Measurements from ENCODE around the gene RYR3. TPM values are rescaled to one million over a fixed set of nuclear protein-coding genes. Genes with fewer than 3 reads are reported as not detected.

RYR3 gene
- total RNA-seq, 1 donor from 2014 or later, result not detected

GRCh38 chr15:33649217-33649933 is 338.6 kb downstream of the RYR3 start:
- no peak for DNase-seq
- no peak for ATAC-seq (ENCODE audit: poor library complexity)
- intact Hi-C loops (cut with DNase I), result no loop called here

- DNase-seq (no peak), ATAC-seq (ENCODE audit: poor library complexity) (no peak)
- intact Hi-C loops (cut with DNase I), result no loop called here
Observed at GRCh38 chr15:33654860-33655259, 344.1 kb downstream of the RYR3 start.

- no peak for ATAC-seq (ENCODE audit: poor library complexity)
- DNase-seq, result no peak
- intact Hi-C loops (cut with DNase I), result no loop called here
Observed at GRCh38 chr15:33655488-33655887, 344.7 kb downstream of the RYR3 start.

GRCh38 chr15:33656168-33656567 is 345.4 kb downstream of the RYR3 start:
- ATAC-seq (ENCODE audit: poor library complexity) (no peak), DNase-seq (no peak)
- intact Hi-C loops (cut with DNase I), result no loop called here

- ATAC-seq (ENCODE audit: poor library complexity) (no peak), DNase-seq (no peak)
- intact Hi-C loops (cut with DNase I), result no loop called here
Observed at GRCh38 chr15:33660151-33660550, 349.4 kb downstream of the RYR3 start.

- DNase-seq, result no peak
- no peak for ATAC-seq (ENCODE audit: poor library complexity)
- intact Hi-C loops (cut with DNase I), result no loop called here
Observed at GRCh38 chr15:33662014-33662413, 351.2 kb downstream of the RYR3 start.

GRCh38 chr15:33664947-33665346 is 354.2 kb downstream of the RYR3 start:
- no peak for DNase-seq
- intact Hi-C loops (cut with DNase I), result no loop called here
- no peak for ATAC-seq (ENCODE audit: poor library complexity)

- DNase-seq (no peak), ATAC-seq (ENCODE audit: poor library complexity) (no peak)
- intact Hi-C loops (cut with DNase I), result no loop called here
Observed at GRCh38 chr15:33670567-33670966, 359.8 kb downstream of the RYR3 start.

- intact Hi-C loops (cut with DNase I), result no loop called here
- DNase-seq (no peak), ATAC-seq (ENCODE audit: poor library complexity) (no peak)
Observed at GRCh38 chr15:33671456-33671855, 360.7 kb downstream of the RYR3 start.

GRCh38 chr15:33675246-33675645 is 364.5 kb downstream of the RYR3 start:
- ATAC-seq (ENCODE audit: poor library complexity) (no peak), DNase-seq (no peak)
- intact Hi-C loops (cut with DNase I), result no loop called here

- intact Hi-C loops (cut with DNase I), result no loop called here
- ATAC-seq (ENCODE audit: poor library complexity) (no peak), DNase-seq (no peak)
Observed at GRCh38 chr15:33677238-33677830, 366.6 kb downstream of the RYR3 start.

- ATAC-seq (ENCODE audit: poor library complexity), result no peak
- no peak for DNase-seq
- intact Hi-C loops (cut with DNase I), result no loop called here
Observed at GRCh38 chr15:33678176-33678575, 367.4 kb downstream of the RYR3 start.

- intact Hi-C loops (cut with DNase I), result no loop called here
- ATAC-seq (ENCODE audit: poor library complexity) (no peak), DNase-seq (no peak)
Observed at GRCh38 chr15:33678602-33679001, 367.8 kb downstream of the RYR3 start.

GRCh38 chr15:33679061-33679460 is 368.3 kb downstream of the RYR3 start:
- no peak for ATAC-seq (ENCODE audit: poor library complexity)
- DNase-seq, result no peak
- intact Hi-C loops (cut with DNase I), result no loop called here

- ATAC-seq (ENCODE audit: poor library complexity) (no peak), DNase-seq (no peak)
- intact Hi-C loops (cut with DNase I), result no loop called here
Observed at GRCh38 chr15:33680336-33680735, 369.6 kb downstream of the RYR3 start.

GRCh38 chr15:33693166-33693800 is 382.5 kb downstream of the RYR3 start:
- DNase-seq (no peak), ATAC-seq (ENCODE audit: poor library complexity) (no peak)
- intact Hi-C loops (cut with DNase I), result no loop called here

GRCh38 chr15:33698126-33698525 is 387.4 kb downstream of the RYR3 start:
- DNase-seq (no peak), ATAC-seq (ENCODE audit: poor library complexity) (no peak)
- intact Hi-C loops (cut with DNase I), result no loop called here

- DNase-seq (no peak), ATAC-seq (ENCODE audit: poor library complexity) (no peak)
- intact Hi-C loops (cut with DNase I), result no loop called here
Observed at GRCh38 chr15:33699145-33699544, 388.4 kb downstream of the RYR3 start.

- intact Hi-C loops (cut with DNase I), result loop anchor here (5.0 to 10.0 kb wide), 3 partner anchors 405 to 613 kb away; no protein-coding TSS in a partner anchor
- DNase-seq (no peak), ATAC-seq (ENCODE audit: poor library complexity) (peak; percentile 36)
Observed at GRCh38 chr15:33699691-33700447, 389.1 kb downstream of the RYR3 start.
